GM12872 (cell line): ENCODE measurements around the gene PRDM10.

Source experiments
- TF ChIP-seq, protein P1 (sequence below): IDR thresholded peaks from 3 replicates; pipeline ENCODE4 v1.5.1; 2011; ENCODE audit warnings: low read depth, mild to moderate bottlenecking, low read length, moderate library complexity; ENCODE audit not compliant: insufficient read depth

PRDM10 gene, protein sequence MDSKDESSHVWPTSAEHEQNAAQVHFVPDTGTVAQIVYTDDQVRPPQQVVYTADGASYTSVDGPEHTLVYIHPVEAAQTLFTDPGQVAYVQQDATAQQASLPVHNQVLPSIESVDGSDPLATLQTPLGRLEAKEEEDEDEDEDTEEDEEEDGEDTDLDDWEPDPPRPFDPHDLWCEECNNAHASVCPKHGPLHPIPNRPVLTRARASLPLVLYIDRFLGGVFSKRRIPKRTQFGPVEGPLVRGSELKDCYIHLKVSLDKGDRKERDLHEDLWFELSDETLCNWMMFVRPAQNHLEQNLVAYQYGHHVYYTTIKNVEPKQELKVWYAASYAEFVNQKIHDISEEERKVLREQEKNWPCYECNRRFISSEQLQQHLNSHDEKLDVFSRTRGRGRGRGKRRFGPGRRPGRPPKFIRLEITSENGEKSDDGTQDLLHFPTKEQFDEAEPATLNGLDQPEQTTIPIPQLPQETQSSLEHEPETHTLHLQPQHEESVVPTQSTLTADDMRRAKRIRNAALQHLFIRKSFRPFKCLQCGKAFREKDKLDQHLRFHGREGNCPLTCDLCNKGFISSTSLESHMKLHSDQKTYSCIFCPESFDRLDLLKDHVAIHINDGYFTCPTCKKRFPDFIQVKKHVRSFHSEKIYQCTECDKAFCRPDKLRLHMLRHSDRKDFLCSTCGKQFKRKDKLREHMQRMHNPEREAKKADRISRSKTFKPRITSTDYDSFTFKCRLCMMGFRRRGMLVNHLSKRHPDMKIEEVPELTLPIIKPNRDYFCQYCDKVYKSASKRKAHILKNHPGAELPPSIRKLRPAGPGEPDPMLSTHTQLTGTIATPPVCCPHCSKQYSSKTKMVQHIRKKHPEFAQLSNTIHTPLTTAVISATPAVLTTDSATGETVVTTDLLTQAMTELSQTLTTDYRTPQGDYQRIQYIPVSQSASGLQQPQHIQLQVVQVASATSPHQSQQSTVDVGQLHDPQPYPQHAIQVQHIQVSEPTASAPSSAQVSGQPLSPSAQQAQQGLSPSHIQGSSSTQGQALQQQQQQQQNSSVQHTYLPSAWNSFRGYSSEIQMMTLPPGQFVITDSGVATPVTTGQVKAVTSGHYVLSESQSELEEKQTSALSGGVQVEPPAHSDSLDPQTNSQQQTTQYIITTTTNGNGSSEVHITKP

DNA sequence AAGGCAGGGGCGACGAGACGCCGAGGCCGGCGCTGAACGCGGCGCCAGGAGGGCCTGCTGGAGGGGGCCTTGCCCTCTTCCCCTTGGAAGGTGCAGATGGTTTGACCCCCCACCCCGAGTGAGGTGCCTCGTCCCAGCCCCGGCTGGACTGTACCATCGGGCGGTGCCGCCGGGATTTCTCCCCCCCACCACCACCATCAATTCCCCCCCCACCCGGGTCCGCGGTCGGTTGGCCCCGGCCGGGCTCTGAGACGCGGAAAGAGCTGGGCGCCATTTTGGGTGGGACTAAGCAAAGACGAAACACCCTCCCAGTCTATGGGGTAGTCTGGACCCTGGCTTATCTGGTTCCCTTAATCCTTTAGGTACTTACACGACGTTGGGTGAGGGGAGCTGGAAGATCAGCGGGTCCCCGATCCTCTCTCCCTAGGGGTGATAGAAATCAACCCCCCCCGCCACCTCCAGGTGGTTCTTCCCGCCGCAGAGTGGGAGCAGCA, at the start of gene PRDM10:
Gene PRDM10, minus strand, starts transcription at position 484 of the 494 bp plus-strand sequence. CDS start 41,871 bp downstream, outside the sequence.
- TF ChIP-seq, protein P1, sequence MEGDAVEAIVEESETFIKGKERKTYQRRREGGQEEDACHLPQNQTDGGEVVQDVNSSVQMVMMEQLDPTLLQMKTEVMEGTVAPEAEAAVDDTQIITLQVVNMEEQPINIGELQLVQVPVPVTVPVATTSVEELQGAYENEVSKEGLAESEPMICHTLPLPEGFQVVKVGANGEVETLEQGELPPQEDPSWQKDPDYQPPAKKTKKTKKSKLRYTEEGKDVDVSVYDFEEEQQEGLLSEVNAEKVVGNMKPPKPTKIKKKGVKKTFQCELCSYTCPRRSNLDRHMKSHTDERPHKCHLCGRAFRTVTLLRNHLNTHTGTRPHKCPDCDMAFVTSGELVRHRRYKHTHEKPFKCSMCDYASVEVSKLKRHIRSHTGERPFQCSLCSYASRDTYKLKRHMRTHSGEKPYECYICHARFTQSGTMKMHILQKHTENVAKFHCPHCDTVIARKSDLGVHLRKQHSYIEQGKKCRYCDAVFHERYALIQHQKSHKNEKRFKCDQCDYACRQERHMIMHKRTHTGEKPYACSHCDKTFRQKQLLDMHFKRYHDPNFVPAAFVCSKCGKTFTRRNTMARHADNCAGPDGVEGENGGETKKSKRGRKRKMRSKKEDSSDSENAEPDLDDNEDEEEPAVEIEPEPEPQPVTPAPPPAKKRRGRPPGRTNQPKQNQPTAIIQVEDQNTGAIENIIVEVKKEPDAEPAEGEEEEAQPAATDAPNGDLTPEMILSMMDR: no peak

DNA sequence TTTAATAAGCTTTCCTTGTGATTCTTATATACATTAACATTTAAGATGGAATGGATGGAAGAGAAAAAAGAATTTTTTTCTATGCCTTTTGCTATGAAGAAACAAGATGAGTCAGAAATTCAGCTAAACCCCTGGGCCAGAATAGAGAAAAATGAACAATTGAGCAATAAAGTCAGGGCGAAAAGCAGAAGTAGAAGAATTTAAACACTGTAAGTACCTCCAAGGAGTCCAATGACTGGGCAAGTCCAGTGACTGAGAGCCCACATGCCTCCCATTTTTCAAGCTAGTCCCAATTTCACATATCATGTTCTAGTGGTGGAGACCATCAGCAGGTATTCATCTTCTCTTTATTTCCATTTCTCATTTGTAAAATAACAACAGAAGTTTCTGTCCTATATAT, 48.4 kb upstream of the PRDM10 start:
- TF ChIP-seq, protein P1: no peak

DNA sequence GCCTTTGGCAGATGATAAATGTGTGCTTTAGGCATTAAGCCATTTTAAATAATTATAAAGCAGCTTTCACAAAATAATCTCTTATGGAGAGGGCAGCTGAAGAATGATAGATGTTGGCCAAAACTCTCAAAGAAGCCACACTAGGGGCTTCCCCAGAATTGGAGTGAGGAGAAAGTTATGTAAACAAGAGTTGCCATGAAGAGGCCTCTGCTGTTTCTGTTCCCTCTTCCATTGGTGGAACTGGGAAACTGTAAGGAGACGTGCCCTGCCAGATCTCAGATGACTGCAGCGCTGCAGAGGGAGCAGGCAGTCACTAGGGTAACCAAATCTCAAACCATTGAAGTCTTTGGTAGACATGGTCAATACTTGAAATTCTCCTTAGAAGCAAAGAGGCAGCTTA, 47.6 kb upstream of the PRDM10 start:
- TF ChIP-seq, protein P1: no peak

DNA sequence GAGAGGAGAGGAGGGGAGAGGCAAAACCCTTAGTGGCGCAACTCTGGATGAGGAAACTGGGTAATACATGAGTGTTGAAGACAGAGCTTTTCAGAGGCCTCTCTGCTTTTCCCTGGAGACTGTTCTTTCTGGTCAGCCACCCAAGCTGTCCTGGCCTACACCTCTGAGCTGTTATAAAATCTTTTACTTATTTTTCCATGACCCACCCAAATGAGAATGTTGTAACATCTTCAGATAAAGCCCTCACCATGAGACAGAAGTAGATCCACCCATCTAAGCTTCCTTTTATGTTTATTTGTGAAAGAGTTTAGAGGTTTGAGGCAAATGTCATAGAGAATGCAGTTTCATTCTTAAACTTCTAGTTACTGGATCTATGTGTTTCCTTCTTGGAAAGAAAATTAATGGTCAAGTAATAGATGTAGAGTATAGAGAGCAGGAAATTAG, 46.7 kb upstream of the PRDM10 start:
- TF ChIP-seq, protein P1: no peak

DNA sequence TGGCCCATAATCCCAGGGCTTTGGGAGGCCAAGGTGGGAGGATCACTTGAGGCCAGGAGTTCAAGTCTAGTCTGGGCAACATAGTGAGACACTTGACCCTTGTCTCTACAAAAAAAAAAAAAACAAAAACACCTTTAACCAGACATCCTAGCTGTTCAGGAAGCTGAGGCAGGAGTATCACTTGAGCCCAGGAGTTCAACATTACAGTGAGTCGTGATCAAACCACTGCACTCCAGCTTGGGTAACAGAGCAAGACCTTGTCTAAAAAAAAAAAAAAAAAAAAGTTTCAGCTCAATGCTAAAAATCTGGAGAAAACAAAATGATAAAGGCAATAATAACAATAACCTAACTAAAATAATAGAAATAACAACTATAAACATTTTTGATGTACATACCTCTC, 44.5 kb upstream of the PRDM10 start:
- TF ChIP-seq, protein P1: no peak

DNA sequence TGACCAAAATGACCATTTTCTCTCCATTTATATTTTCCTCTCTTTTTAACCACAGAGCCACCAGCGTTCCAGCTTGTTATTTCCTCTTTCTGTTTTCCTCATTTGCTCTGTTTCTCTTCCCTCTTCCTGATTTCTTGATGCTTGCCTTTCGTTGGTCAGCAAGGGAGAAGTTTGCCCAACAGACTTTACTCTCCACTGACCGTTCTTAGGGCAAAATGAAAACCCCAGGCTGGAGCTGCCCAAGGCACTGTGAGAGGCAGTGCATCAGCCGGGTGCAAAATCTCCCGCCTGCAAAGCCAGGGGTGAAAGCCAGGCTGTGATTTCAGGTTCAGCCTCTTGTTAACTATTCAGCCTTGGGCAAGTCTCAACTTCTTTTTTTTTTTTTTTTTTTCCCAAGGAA, 40.9 kb upstream of the PRDM10 start:
- TF ChIP-seq, protein P1: no peak
